NCI-H1694 (cell line): ENCODE measurements around the gene RTKN.
"Not testable (repeated sequence)": the region's sequence is repeated elsewhere in the genome, so short reads cannot be mapped to it uniquely, and the experiment has no call there.

Experiments
- DNase-seq: peaks from one replicate; lab custom pipeline; 2025; lab: John Stamatoyannopoulos, UW

Gene RTKN

DNA sequence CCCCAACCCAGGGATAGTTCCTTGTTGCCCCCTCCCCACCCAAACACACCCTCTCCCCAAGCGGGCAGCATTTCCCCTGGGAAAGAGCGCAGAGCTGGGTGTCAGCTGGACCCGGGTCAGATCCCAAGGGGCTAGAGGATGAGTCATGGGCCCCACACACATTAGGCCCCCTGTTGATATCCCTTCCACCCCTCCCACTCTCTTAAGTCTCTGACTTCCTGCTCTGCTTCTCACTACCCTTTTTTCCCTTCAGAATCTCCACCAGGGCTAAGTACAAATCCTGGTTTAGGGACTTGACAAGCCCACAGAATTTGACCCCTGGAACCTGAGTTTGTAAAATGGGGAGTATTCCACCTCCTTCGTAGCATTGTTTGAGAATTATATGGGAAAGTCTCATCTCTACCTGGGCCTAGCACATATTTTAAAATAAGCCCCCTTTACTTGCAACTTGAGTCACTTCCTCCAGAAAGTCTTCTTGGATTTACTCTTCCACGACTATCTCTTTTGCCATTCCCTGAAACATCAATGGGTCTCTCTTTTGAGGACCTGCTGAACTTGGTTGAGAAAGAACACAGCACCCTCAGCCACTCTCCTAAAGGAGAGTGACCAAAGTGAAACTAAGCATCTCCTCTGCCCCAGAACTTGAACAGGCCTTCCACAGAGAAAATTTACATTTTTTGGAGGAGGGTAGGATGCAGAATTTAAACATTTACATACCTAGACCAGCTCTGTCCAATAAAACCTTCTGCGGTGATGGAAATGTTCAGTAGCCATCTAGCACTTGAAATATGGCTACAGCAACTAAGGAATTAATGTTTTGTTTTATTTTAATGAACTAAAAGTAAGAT is 4.7 kb downstream of the RTKN start:
- no peak for DNase-seq

- DNase-seq, result no peak
Measured at GRCh38 chr2:74436111-74436805, 5.5 kb downstream of the RTKN start.

GRCh38 chr2:74430502-74430901 is 11.2 kb downstream of the RTKN start:
- DNase-seq, result no peak

GRCh38 chr2:74429487-74430451 is 12.0 kb downstream of the RTKN start:
- DNase-seq, result no peak

GRCh38 chr2:74428675-74429074 is 13.1 kb downstream of the RTKN start:
- DNase-seq, result no peak

DNA sequence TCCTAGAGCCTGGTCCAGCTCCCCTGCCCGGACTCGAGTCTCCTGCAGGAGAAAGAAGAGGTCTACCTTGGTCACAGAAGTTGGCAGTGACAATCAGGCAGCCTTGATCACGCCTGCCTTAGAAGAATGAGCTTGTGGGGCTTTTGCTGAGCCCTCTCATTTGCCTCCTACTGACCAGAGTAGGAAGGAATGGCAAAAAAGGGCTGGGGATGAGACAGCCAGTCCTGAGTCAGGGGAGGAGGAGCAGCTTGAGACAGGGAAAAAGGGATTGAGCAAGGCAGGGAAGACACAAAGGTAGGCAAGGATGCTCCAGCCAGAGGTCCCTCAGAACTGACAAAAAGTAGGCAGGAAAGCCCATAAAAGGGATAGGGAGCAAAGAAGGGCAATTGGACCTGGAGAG is 14.2 kb downstream of the RTKN start:
- DNase-seq, result no peak

DNA sequence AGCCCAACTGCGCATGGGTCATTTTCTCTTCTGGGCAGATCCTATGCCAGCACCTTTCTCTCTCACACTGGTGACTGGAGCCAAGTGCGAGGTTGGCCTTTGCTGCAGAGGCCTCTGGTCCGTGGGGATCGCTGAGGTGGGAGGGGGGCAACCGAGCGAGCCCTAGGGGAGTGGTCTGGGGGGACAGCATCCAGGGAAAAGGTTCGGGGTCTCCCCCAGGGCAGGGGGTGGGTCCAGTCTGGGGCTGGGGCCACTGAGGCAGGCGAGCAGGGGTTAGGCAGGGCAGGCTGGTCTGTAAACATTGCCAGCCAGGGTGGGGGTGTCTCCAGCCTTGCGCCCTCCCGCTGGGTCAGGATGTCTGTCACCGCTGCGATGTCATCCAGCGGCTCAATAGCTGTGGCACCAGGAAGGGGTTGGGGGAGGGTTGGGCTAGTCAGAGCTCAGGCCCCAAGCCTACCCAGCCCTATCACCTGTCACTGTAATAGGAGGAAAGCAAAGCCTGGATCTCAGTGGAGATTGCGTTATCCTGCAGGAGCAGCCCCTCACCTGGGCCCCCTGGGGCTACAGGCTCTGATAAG is 15.5 kb downstream of the RTKN start:
- no peak for DNase-seq

GRCh38 chr2:74425523-74425922 is 16.2 kb downstream of the RTKN start:
- DNase-seq, result no peak

GRCh38 chr2:74424995-74425406 is 16.7 kb downstream of the RTKN start:
- DNase-seq, result no peak

DNA sequence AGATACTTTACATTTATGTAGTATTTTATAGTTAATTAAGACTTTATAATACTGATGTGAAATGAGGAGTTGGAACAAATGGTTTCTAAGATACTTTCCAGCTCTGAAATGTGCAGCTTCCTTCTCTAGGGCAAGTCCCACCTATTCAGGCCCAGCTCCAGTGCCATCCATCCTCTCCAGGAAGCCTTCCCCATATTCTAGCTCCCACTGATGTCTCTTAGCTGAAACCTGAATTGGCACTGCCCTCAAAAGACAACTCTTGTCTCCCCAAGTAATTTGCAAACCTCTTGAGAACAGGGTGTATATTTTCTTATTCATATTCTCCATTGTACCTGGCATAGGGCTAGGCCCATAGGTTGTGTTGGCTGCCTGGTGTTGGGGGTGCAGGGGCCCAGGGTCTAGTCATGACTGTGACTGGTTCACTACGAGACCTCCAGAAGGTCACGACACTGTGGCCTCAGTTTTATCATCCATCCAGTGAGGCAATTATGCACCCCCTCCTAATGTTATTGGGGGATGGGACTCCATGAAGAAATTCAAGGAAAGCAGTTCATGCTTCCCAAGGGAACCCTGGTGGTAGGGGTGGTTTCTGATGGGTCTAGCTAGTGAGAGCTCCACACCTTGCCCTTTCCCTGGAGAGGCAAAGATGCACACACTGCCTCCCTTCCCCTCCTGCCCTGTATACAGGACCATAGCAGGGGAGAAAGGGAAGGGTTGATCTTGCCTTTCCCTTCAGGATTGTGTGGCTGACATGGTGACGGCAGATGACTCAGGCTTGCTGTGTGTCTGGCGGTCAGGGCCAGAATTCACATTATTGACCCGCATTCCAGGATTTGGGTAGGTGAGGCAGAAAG is 17.4 kb downstream of the RTKN start:
- DNase-seq, result no peak

DNA sequence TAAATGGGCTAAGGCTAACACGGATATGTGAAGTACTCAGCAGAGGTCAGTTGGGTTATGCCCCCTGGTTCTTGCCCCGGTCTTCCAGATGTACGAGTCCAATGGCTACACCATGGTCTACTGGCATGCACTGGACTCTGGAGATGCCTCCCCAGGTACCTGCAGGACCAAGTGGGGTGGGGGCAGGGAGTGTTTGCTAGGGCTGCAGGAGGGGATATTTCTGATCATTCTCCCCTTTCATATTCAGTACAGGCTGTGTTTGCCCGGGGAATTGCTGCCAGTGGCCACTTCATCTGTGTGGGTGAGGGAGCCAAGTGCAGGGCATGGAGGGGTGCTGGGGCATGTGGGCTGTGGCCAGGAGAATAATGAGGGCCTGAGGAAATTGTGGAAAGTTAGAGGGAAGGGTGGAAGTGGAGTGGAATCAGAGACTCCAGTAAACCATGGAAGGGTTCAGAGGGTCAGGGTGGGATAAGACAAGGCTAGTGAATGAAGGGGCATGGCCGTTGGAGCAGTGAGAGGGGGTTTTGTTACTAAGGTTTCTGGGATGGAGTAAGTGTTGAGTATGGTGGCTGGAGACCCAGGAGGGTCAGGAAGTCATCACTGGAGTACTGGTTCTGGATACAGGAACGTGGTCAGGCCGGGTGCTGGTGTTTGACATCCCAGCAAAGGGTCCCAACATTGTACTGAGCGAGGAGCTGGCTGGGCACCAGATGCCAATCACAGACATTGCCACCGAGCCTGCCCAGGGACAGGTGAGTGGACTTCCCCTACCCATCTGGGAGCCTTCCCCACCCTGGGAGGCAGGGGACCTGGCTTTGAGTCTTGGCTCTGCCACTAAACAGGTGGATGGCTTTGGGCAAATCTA is 18.3 kb downstream of the RTKN start:
- no peak for DNase-seq

- peak; percentile 78 for DNase-seq
Measured at GRCh38 chr2:74421221-74421870, 20.4 kb downstream of the RTKN start, which contains the start of the genes C2orf81 and WDR54. TSS of gene C2orf81 (minus strand) at chr2:74421619. CDS start at chr2:74421560, 59 bp downstream. TSS of gene WDR54 (plus strand) at chr2:74421730. CDS start at chr2:74422154, 424 bp downstream.

DNA sequence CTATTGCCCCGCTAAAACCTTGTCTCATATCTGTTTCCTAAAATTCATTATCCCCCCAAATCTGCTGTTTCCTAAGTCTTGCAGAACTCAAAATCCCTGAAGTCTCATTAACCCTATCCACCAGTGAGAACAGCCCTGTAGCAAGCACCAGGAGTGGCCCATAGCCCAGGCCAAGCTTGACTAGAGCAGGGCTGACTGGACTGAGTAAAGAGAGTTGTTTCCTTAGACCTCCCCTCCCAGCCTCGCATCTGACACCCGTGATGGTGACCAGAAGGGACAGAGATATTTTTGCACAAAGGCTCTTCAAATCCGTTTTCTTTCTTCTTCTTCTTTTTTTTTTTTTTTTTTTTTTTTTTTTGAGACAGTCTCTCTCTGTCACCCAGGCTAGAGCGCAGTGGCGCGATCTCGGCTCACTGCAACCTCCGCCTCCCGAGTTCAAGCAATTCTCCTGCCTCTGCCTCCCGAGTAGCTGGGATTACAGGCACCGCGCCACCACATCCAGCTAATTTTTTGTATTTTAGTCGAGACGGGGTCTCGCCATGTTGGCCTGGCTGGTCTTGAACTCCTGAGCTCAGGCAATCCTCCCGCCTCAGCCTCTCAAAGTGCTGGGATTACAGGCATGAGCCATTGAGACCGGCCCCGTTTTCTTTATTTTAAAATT is 21.2 kb downstream of the RTKN start:
- DNase-seq, result not testable (repeated sequence)

DNA sequence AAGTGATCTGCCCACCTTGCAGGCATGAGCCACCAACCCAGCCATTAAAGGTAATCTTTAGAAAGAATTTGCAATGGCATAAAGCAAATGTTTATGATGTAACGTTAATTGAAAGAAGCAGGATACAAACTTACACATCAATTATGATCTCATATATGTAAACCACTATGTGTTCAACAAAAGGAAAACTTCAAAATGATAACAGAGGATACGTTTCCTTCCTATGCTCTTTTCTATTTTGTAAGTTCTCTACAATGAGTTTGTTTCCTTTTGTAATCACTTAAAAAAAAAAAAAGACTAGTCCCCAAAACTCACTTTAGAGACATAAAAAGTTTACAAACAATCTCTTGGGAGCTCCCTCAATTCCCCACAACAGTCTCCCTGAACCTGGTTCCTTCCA is 21.7 kb downstream of the RTKN start:
- DNase-seq, result no peak

GRCh38 chr2:74419345-74419744 is 22.4 kb downstream of the RTKN start:
- no peak for DNase-seq

DNA sequence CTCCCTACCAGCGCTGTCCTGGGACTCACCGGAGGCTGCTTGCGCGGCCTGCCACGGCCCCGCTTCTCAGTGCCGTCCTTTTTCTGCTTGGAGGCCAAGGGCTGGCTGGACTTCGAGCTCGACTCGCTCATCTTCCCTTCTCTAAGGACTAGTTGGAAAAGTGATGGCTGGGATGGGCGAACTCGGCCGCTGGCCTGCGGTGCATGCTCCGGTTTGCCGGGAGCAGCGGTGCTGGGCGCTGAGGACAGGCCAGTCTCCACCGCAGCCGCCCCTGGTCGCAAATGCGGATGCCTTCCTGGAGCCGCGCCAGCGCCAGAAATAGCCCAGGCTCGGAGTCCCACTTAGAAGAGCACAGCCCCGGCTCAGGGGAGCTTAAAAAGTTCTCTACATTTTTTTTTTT is 23.4 kb downstream of the RTKN start:
- DNase-seq, result no peak

DNA sequence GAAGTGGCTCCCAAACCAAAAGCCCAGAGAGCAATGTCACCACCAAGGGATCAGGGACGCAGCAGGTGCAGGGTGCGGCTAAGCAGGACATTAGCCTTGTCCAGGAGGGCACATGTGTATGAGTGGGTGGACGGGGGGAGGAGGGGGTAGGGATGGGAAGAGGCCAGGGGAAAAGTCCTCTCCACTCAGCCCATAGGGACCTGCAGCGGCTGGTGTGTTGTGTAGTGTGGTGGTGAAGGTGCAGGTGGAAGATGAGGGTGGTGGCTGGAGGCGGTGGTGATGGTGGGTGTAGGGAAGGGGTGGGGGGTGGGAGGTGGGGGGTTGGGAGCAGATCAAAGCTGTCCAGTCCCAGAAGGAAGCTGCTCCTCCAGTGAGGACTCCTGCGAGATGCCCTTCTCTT is 24.0 kb downstream of the RTKN start:
- no peak for DNase-seq

- DNase-seq, result no peak
Measured at GRCh38 chr2:74417197-74417596, 24.5 kb downstream of the RTKN start.

DNA sequence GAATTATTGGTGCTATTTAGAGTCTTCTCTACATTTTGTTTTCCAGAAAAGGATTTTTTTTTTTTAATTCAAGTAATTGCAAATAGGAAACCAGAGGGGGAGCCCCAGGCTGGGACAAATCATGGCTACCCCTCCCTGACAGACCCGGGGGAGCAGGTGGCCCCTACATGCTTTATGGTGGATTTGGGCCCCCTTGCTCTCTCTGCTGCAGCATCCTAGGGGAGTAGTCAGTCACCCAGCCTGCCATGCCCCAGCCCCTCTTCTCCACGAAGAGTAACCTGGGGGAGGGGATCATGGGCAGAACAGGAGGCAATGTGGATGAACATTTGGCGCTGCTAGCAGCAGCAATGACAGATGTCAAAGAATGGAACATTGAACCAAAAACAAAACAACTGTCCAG is 25.0 kb downstream of the RTKN start:
- DNase-seq, result peak; percentile 63
